Effector memory CD4-positive, alpha-beta T cell (primary cell): ENCODE results near the gene SPRED1.

Experiments used
- DNase-seq, 3 donors: peaks; one replicate each; pipeline ENCODE4 v3.0.0-alpha.2; 2020
- H3K27ac ChIP-seq: 2 replicates; pipeline ENCODE4 v1.7.0; 2013; ENCODE audit warnings: mild to moderate bottlenecking, low read length, moderate library complexity; ENCODE audit not compliant: insufficient read depth, poor library complexity, severe bottlenecking
- H3K27me3 ChIP-seq: replicated peaks from 2 replicates; pipeline ENCODE4 v1.7.0; 2013; ENCODE audit warnings: mild to moderate bottlenecking, low read length; ENCODE audit not compliant: insufficient read depth, control insufficient read depth, poor library complexity, severe bottlenecking
- H3K36me3 ChIP-seq: 2 replicates; pipeline ENCODE4 v1.7.0; 2013; ENCODE audit warnings: mild to moderate bottlenecking, low read length, moderate library complexity; ENCODE audit not compliant: control insufficient read depth, insufficient read depth
- H3K4me1 ChIP-seq: 2 replicates; pipeline ENCODE4 v1.7.0; 2013; ENCODE audit warnings: low read length, mild to moderate bottlenecking; ENCODE audit not compliant: control insufficient read depth, insufficient read depth, poor library complexity, severe bottlenecking
- H3K4me3 ChIP-seq: 2 replicates; pipeline ENCODE4 v1.7.0; 2013; ENCODE audit warnings: low read length, low read depth, mild to moderate bottlenecking; ENCODE audit not compliant: insufficient read depth, poor library complexity, severe bottlenecking
- H3K9me3 ChIP-seq: 2 replicates; pipeline ENCODE4 v1.7.0; 2013; ENCODE audit warnings: mild to moderate bottlenecking, low read length, moderate library complexity; ENCODE audit not compliant: control insufficient read depth
- total RNA-seq, 3 donors: gene quantifications; one replicate each; lab custom pipeline; 2026; lab: John Stamatoyannopoulos, UW

Gene SPRED1
- total RNA-seq: 0.39 to 3.0 (median 0.69) reads per million in 3 donors

- H3K27ac ChIP-seq: no peak within 1 kb of the TSS
Measured at GRCh38 chr15:38252481-38253350, at the start of gene SPRED1. SPRED1 (plus strand) TSS chr15:38252836; CDS start chr15:38253186, 350 bp downstream.

GRCh38 chr15:38205526-38206272 is 46.9 kb upstream of the SPRED1 start:
- H3K4me1 ChIP-seq: no peaks in the 10 kb centered on the region
- no peaks in the 10 kb centered on the region for H3K27me3 ChIP-seq
- H3K9me3 ChIP-seq: no peaks in the 10 kb centered on the region
- H3K4me3 ChIP-seq: no peak overlapping the region
- H3K27ac ChIP-seq: no peak overlapping the region
- H3K36me3 ChIP-seq: no peaks in the 10 kb centered on the region
- DNase-seq: no peak

More at GRCh38 chr15:38252481-38253350, at the start of gene SPRED1:
- H3K4me3 ChIP-seq: peak within 1 kb of the TSS; percentile 75
- no peaks in the 10 kb centered on the region for H3K9me3 ChIP-seq
- H3K4me1 ChIP-seq: peaks cover 5% of the 10 kb centered on the region
- DNase-seq: peak in 1 of 3 donors; percentile 0
- H3K27me3 ChIP-seq: no peaks in the 10 kb centered on the region
- no peaks in the 10 kb centered on the region for H3K36me3 ChIP-seq

- Histone ChIP-seq H3K36me3 (no peaks in the 10 kb centered on the region), H3K27me3 (no peaks in the 10 kb centered on the region), H3K9me3 (no peaks in the 10 kb centered on the region), H3K4me3 (no peak overlapping the region), H3K27ac (no peak overlapping the region), H3K4me1 (no peaks in the 10 kb centered on the region)
- no peak for DNase-seq
Measured at GRCh38 chr15:38207621-38208020, 45.0 kb upstream of the SPRED1 start.

GRCh38 chr15:38208206-38208605 is 44.4 kb upstream of the SPRED1 start:
- Histone ChIP-seq H3K9me3 (no peaks in the 10 kb centered on the region), H3K4me1 (no peaks in the 10 kb centered on the region), H3K27ac (no peak overlapping the region), H3K36me3 (no peaks in the 10 kb centered on the region), H3K4me3 (no peak overlapping the region), H3K27me3 (no peaks in the 10 kb centered on the region)
- no peak for DNase-seq

GRCh38 chr15:38208779-38209178 is 43.9 kb upstream of the SPRED1 start:
- Histone ChIP-seq H3K4me3 (no peak overlapping the region), H3K27me3 (no peaks in the 10 kb centered on the region), H3K4me1 (no peaks in the 10 kb centered on the region), H3K27ac (no peak overlapping the region), H3K36me3 (no peaks in the 10 kb centered on the region), H3K9me3 (no peaks in the 10 kb centered on the region)
- no peak for DNase-seq

- no peaks in the 10 kb centered on the region for H3K27me3 ChIP-seq
- H3K27ac ChIP-seq: no peak overlapping the region
- no peak overlapping the region for H3K4me3 ChIP-seq
- no peaks in the 10 kb centered on the region for H3K36me3 ChIP-seq
- no peaks in the 10 kb centered on the region for H3K9me3 ChIP-seq
- DNase-seq: no peak
- H3K4me1 ChIP-seq: no peaks in the 10 kb centered on the region
Measured at GRCh38 chr15:38211249-38211648, 41.4 kb upstream of the SPRED1 start.

GRCh38 chr15:38211811-38212210 is 40.8 kb upstream of the SPRED1 start:
- no peak overlapping the region for H3K4me3 ChIP-seq
- no peaks in the 10 kb centered on the region for H3K27me3 ChIP-seq
- no peaks in the 10 kb centered on the region for H3K4me1 ChIP-seq
- no peaks in the 10 kb centered on the region for H3K9me3 ChIP-seq
- H3K27ac ChIP-seq: no peak overlapping the region
- DNase-seq: no peak
- no peaks in the 10 kb centered on the region for H3K36me3 ChIP-seq

GRCh38 chr15:38212729-38213351 is 39.8 kb upstream of the SPRED1 start:
- H3K4me1 ChIP-seq: no peaks in the 10 kb centered on the region
- no peaks in the 10 kb centered on the region for H3K9me3 ChIP-seq
- no peak overlapping the region for H3K27ac ChIP-seq
- DNase-seq: no peak
- no peak overlapping the region for H3K4me3 ChIP-seq
- no peaks in the 10 kb centered on the region for H3K27me3 ChIP-seq
- no peaks in the 10 kb centered on the region for H3K36me3 ChIP-seq

GRCh38 chr15:38213356-38213755 is 39.3 kb upstream of the SPRED1 start:
- no peak overlapping the region for H3K27ac ChIP-seq
- no peaks in the 10 kb centered on the region for H3K27me3 ChIP-seq
- no peak for DNase-seq
- H3K4me1 ChIP-seq: no peaks in the 10 kb centered on the region
- H3K9me3 ChIP-seq: no peaks in the 10 kb centered on the region
- H3K4me3 ChIP-seq: no peak overlapping the region
- no peaks in the 10 kb centered on the region for H3K36me3 ChIP-seq
